MM.1S (cell line): ENCODE results near the gene ERI3.

Source experiments
- DNase-seq: peaks from one replicate; pipeline ENCODE4 v3.0.0-alpha.2; 2015
- H2AFZ ChIP-seq: fragments of 300-600 bp; sonication (generic); 2 replicates; pipeline ENCODE4 v1.6.0; 2016; ENCODE audit warnings: antibody characterized with exemption, low read length
- H3F3A ChIP-seq: fragments of 300-600 bp; sonication (generic); 2 replicates; pipeline ENCODE4 v1.6.1; 2016; ENCODE audit warnings: mild to moderate bottlenecking, antibody characterized with exemption, low read length, moderate library complexity, mixed read lengths; ENCODE audit not compliant: insufficient read depth
- H3K27ac ChIP-seq: fragments of 300-600 bp; sonication (generic); 2 replicates; pipeline ENCODE4 v1.5.1; 2016; ENCODE audit warnings: mild to moderate bottlenecking, low read length
- H3K27me3 ChIP-seq: fragments of 300-600 bp; sonication (generic); replicated peaks from 2 replicates; pipeline ENCODE4 v1.6.0; 2016; ENCODE audit warnings: low read length; ENCODE audit not compliant: insufficient read depth
- H3K36me3 ChIP-seq: fragments of 300-600 bp; sonication (generic); replicated peaks from 2 replicates; pipeline ENCODE4 v1.6.1; 2016; ENCODE audit warnings: mild to moderate bottlenecking, low read length, mixed read lengths; ENCODE audit not compliant: insufficient read depth
- H3K4me1 ChIP-seq: fragments of 300-600 bp; sonication (generic); 2 replicates; pipeline ENCODE4 v1.6.1; 2016; ENCODE audit warnings: low read length, mixed read lengths
- H3K4me2 ChIP-seq: fragments of 300-600 bp; sonication (generic); 2 replicates; pipeline ENCODE4 v1.6.0; 2016; ENCODE audit warnings: low read depth, low read length
- H3K4me3 ChIP-seq: fragments of 300-600 bp; sonication (generic); 2 replicates; pipeline ENCODE4 v1.5.1; 2016; ENCODE audit warnings: low read length, mixed read lengths
- H3K79me2 ChIP-seq: fragments of 300-600 bp; sonication (generic); 2 replicates; pipeline ENCODE4 v1.6.1; 2016; ENCODE audit warnings: mixed run types, low read length, mixed read lengths
- H3K9ac ChIP-seq: fragments of 300-600 bp; sonication (generic); 2 replicates; pipeline ENCODE4 v1.6.1; 2016; ENCODE audit warnings: low read length, mixed read lengths
- H3K9me2 ChIP-seq: fragments of 300-600 bp; sonication (generic); replicated peaks from 2 replicates; pipeline ENCODE4 v1.6.1; 2016; ENCODE audit warnings: mild to moderate bottlenecking, low read length, mixed read lengths; ENCODE audit not compliant: insufficient read depth
- H3K9me3 ChIP-seq: fragments of 300-600 bp; sonication (generic); replicated peaks from 2 replicates; pipeline ENCODE4 v1.6.1; 2016; ENCODE audit warnings: mild to moderate bottlenecking, low read length, mixed read lengths; ENCODE audit not compliant: insufficient read depth
- H4K20me1 ChIP-seq: fragments of 300-600 bp; sonication (generic); 2 replicates; pipeline ENCODE4 v1.6.1; 2016; ENCODE audit warnings: mild to moderate bottlenecking, low read length, moderate library complexity, mixed read lengths; ENCODE audit not compliant: insufficient read depth
- CTCF ChIP-seq: fragments of 300-600 bp; sonication (generic); IDR thresholded peaks from 2 replicates; pipeline ENCODE4 v1.5.1; 2016; ENCODE audit warnings: antibody characterized with exemption, low read length, mixed read lengths
- EZH2 ChIP-seq: fragments of 300-600 bp; sonication (generic); optimal IDR thresholded peaks from 2 replicates; pipeline ENCODE3; 2017; ENCODE audit warnings: low read depth, mild to moderate bottlenecking, antibody characterized with exemption, low read length, mixed read lengths
- EZH2phosphoT487 ChIP-seq: fragments of 300-600 bp; sonication (generic); IDR thresholded peaks from 2 replicates; pipeline ENCODE4 v1.6.1; 2018; ENCODE audit warnings: antibody characterized with exemption, low read length

The ERI3 gene

GRCh38 chr1:44346878-44347277 is 8.2 kb downstream of the ERI3 start:
- no peaks in the 10 kb centered on the region for H3K9me3 ChIP-seq
- no peak for DNase-seq
- H3K9me2 ChIP-seq, result no peaks in the 10 kb centered on the region
- no peak overlapping the region for H2AFZ ChIP-seq
- no peak overlapping the region for H3K27ac ChIP-seq
- no peaks in the 10 kb centered on the region for H3K4me1 ChIP-seq
- H3K27me3 ChIP-seq, result no peaks in the 10 kb centered on the region
- H3K9ac ChIP-seq, result no peak overlapping the region
- H3K4me2 ChIP-seq, result no peak overlapping the region
- peaks cover 33% of the 10 kb centered on the region for H3K79me2 ChIP-seq
- H4K20me1 ChIP-seq, result no peaks in the 10 kb centered on the region
- no peaks in the 10 kb centered on the region for H3K36me3 ChIP-seq
- TF ChIP-seq CTCF, result no peak
- no peak for TF ChIP-seq EZH2phosphoT487
- TF ChIP-seq EZH2, result no peak
- H3K4me3 ChIP-seq, result no peak overlapping the region
- no peaks in the 10 kb centered on the region for H3F3A ChIP-seq

GRCh38 chr1:44346184-44346583 is 8.9 kb downstream of the ERI3 start:
- no peak for DNase-seq
- Histone ChIP-seq H3F3A (no peaks in the 10 kb centered on the region), H4K20me1 (no peaks in the 10 kb centered on the region), H3K9ac (no peak overlapping the region), H2AFZ (no peak overlapping the region), H3K4me1 (no peaks in the 10 kb centered on the region), H3K4me2 (no peak overlapping the region), H3K27me3 (no peaks in the 10 kb centered on the region), H3K79me2 (peaks cover 32% of the 10 kb centered on the region), H3K27ac (no peak overlapping the region), H3K4me3 (no peak overlapping the region), H3K9me2 (no peaks in the 10 kb centered on the region), H3K9me3 (no peaks in the 10 kb centered on the region), H3K36me3 (no peaks in the 10 kb centered on the region)
- TF ChIP-seq CTCF, result no peak

- TF ChIP-seq CTCF (no peak), EZH2 (no peak), EZH2phosphoT487 (no peak)
- H3K36me3 ChIP-seq, result no peaks in the 10 kb centered on the region
- H3K27me3 ChIP-seq, result no peaks in the 10 kb centered on the region
- H3K9me2 ChIP-seq, result no peaks in the 10 kb centered on the region
- no peak for DNase-seq
- H3K79me2 ChIP-seq, result peaks cover 34% of the 10 kb centered on the region
- H3K4me2 ChIP-seq, result no peak overlapping the region
- no peak overlapping the region for H2AFZ ChIP-seq
- no peak overlapping the region for H3K4me3 ChIP-seq
- no peak overlapping the region for H3K27ac ChIP-seq
- H3K9ac ChIP-seq, result no peak overlapping the region
- no peaks in the 10 kb centered on the region for H3K4me1 ChIP-seq
- no peaks in the 10 kb centered on the region for H3F3A ChIP-seq
- H3K9me3 ChIP-seq, result no peaks in the 10 kb centered on the region
- H4K20me1 ChIP-seq, result no peaks in the 10 kb centered on the region
Measured at GRCh38 chr1:44345187-44345775, 9.8 kb downstream of the ERI3 start.
